PC-3 (cell line): ENCODE results near the gene NDC1. TPM values are rescaled to one million over a fixed set of nuclear protein-coding genes. Genes with fewer than 3 reads are reported as not detected.

Source experiments
- ATAC-seq: fragments of 200-7000 bp; cut with Tn5 transposase; 2 replicates; pipeline ENCODE4 v1.9.1; 2020; ENCODE audit warnings: mild to moderate bottlenecking, moderate library complexity
- BruUV-seq: library from RNA; stranded (reverse); fragments of 400-500 nt; replicated peaks from 2 replicates; lab custom pipeline; 2021; lab: Mats Ljungman, UMichigan
- CTCF ChIA-PET: fragments of 300-600 bp; sonication (Branson Sonifier 250); formaldehyde crosslinking; loops from one replicate; lab custom pipeline; 2022; ENCODE audit warnings: antibody characterized with exemption; lab: Charles Lee
- POLR2A ChIA-PET: fragments of 300-600 bp; sonication (Branson Sonifier 250); formaldehyde crosslinking; loops from one replicate; lab custom pipeline; 2022; ENCODE audit warnings: antibody characterized with exemption; ENCODE audit not compliant: unreplicated experiment; lab: Charles Lee
- DNase-seq: peaks from one replicate; pipeline ENCODE4 v3.0.0-alpha.2; 2015
- H2AFZ ChIP-seq: fragments of 300-600 bp; sonication (generic); 2 replicates; pipeline ENCODE4 v1.6.0; 2016; ENCODE audit warnings: antibody characterized with exemption, low read length
- H3F3A ChIP-seq: fragments of 300-600 bp; sonication (generic); one replicate; pipeline ENCODE4 v1.6.0; 2017; ENCODE audit warnings: antibody characterized with exemption, low read length, control low read depth, mild to moderate bottlenecking; ENCODE audit not compliant: unreplicated experiment
- H3K27ac ChIP-seq: fragments of 300-600 bp; sonication (generic); 2 replicates; pipeline ENCODE4 v1.5.1; 2016; ENCODE audit warnings: mild to moderate bottlenecking, low read length
- H3K27me3 ChIP-seq: fragments of 300-600 bp; sonication (generic); 2 replicates; pipeline ENCODE4 v1.6.1; 2016; ENCODE audit warnings: low read length, mixed read lengths
- H3K36me3 ChIP-seq: fragments of 300-600 bp; sonication (generic); 2 replicates; pipeline ENCODE4 v1.6.1; 2016; ENCODE audit warnings: low read depth, mixed run types, low read length, mixed read lengths
- H3K4me1 ChIP-seq: fragments of 300-600 bp; sonication (generic); 2 replicates; pipeline ENCODE4 v1.5.1; 2016; ENCODE audit warnings: low read length; ENCODE audit not compliant: insufficient read depth
- H3K4me2 ChIP-seq: fragments of 300-600 bp; sonication (generic); 2 replicates; pipeline ENCODE4 v1.6.0; 2016; ENCODE audit warnings: low read length
- H3K4me3 ChIP-seq: fragments of 300-600 bp; sonication (generic); 2 replicates; pipeline ENCODE4 v1.5.1; 2016; ENCODE audit warnings: mild to moderate bottlenecking, low read length, mixed read lengths
- H3K79me2 ChIP-seq: fragments of 300-600 bp; sonication (generic); 2 replicates; pipeline ENCODE4 v1.6.1; 2017; ENCODE audit warnings: low read length, mixed read lengths
- H3K9ac ChIP-seq: fragments of 300-600 bp; sonication (generic); 2 replicates; pipeline ENCODE4 v1.6.0; 2016; ENCODE audit warnings: mild to moderate bottlenecking, low read length
- H3K9me2 ChIP-seq: fragments of 300-600 bp; sonication (generic); replicated peaks from 2 replicates; pipeline ENCODE4 v1.6.1; 2016; ENCODE audit warnings: mixed run types, low read length, mixed read lengths
- H3K9me3 ChIP-seq: fragments of 300-600 bp; sonication (generic); 2 replicates; pipeline ENCODE4 v1.6.1; 2016; ENCODE audit warnings: low read length, mixed read lengths
- H4K20me1 ChIP-seq: fragments of 300-600 bp; sonication (generic); 2 replicates; pipeline ENCODE4 v1.6.1; 2016; ENCODE audit warnings: low read length, mixed read lengths
- CTCF ChIP-seq: fragments of 300-600 bp; sonication (generic); conservative IDR thresholded peaks from 2 replicates; pipeline ENCODE4 v1.5.1; 2017; ENCODE audit warnings: antibody characterized with exemption, low read depth, mild to moderate bottlenecking, low read length
- EZH2phosphoT487 ChIP-seq: fragments of 300-600 bp; sonication (generic); IDR thresholded peaks from 2 replicates; pipeline ENCODE4 v1.6.1; 2018; ENCODE audit warnings: mild to moderate bottlenecking, antibody characterized with exemption, low read length, borderline replicate concordance
- intact Hi-C: fragments of 100-400 bp; cut with micrococcal nuclease; formaldehyde crosslinking; loops from 2 replicates; pipeline ENCODE4 v1.9.0; 2023
- total RNA-seq: library from RNA; depleted of rRNA; stranded (reverse); fragments of >200 nt; gene quantifications from 2 replicates; pipeline ENCODE4 v1.2.3, GENCODE V29; 2014; rRNA removed

Gene NDC1
- total RNA-seq, 1 experiment from 2014 or later: 63.6 TPM

GRCh38 chr1:53715478-53715877 lies 122.6 kb downstream of the NDC1 start:
- no TSS peak for BruUV-seq
- H3K27ac ChIP-seq: no peak overlapping the region
- no peak overlapping the region for H2AFZ ChIP-seq
- H3K9me2 ChIP-seq: no peaks in the 10 kb centered on the region
- no peak overlapping the region for H3K4me2 ChIP-seq
- no peaks in the 10 kb centered on the region for H3K79me2 ChIP-seq
- no peak overlapping the region for H3K4me3 ChIP-seq
- ChIA-PET CTCF (no interaction called here), POLR2A (no interaction called here)
- no peaks in the 10 kb centered on the region for H3K4me1 ChIP-seq
- no peak overlapping the region for H3K9ac ChIP-seq
- no peaks in the 10 kb centered on the region for H3K27me3 ChIP-seq
- peak; percentile 31 for DNase-seq
- no peaks in the 10 kb centered on the region for H3F3A ChIP-seq
- H3K36me3 ChIP-seq: no peaks in the 10 kb centered on the region
- peak; percentile 77 for ATAC-seq
- TF ChIP-seq CTCF: peak; percentile 73
- no peak for TF ChIP-seq EZH2phosphoT487
- intact Hi-C loops: no loop called here
- H3K9me3 ChIP-seq: no peaks in the 10 kb centered on the region
- no peaks in the 10 kb centered on the region for H4K20me1 ChIP-seq

Other genes starting within 250 kb of the NDC1 start
- gene GLIS1, start 99.1 kb downstream of the NDC1 start, total RNA-seq: 1.7 and 2.6 TPM in 2 replicates
- gene YIPF1, start 51.5 kb upstream of the NDC1 start, total RNA-seq: 21.1 and 22.7 TPM in 2 replicates
- gene DIO1, start 55.9 kb upstream of the NDC1 start, total RNA-seq: not detected in 2 replicates
- gene IFT25, start 107.4 kb upstream of the NDC1 start, total RNA-seq: 49.7 and 66.7 TPM in 2 replicates
- 23.9 and 27.3 TPM in 2 replicates for gene LRRC42, start 108.1 kb upstream of the NDC1 start, total RNA-seq
- not detected in 2 replicates for gene LDLRAD1, start 179.9 kb upstream of the NDC1 start, total RNA-seq
- gene TMEM59, start 214.9 kb upstream of the NDC1 start, total RNA-seq: 71.5 and 133 TPM in 2 replicates
- gene TCEANC2, start 215.3 kb upstream of the NDC1 start, total RNA-seq: 4.2 and 7.7 TPM in 2 replicates